Activated naive CD8-positive, alpha-beta T cell treated with anti-CD3 and anti-CD28 coated beads for 36 hours (primary cell): ENCODE measurements around the gene TM4SF20. TPM values are rescaled to one million over a fixed set of nuclear protein-coding genes. Genes with fewer than 3 reads are reported as not detected.
"Not testable (repeated sequence)": the region's sequence is repeated elsewhere in the genome, so short reads cannot be mapped to it uniquely, and the experiment has no call there.

Source experiments
- DNase-seq: peaks from one replicate; pipeline ENCODE4 v3.0.0; 2021
- H3K27ac Mint-ChIP-seq: one replicate; pipeline ENCODE4 v1.8.0; 2022; ENCODE audit warnings: mild to moderate bottlenecking, moderate library complexity, mixed read lengths
- H3K27me3 Mint-ChIP-seq: one replicate; pipeline ENCODE4 v1.8.0; 2022; ENCODE audit warnings: mild to moderate bottlenecking, mixed read lengths
- H3K36me3 Mint-ChIP-seq: one replicate; pipeline ENCODE4 v1.8.0; 2021; ENCODE audit warnings: mild to moderate bottlenecking, mixed read lengths
- H3K4me1 Mint-ChIP-seq: one replicate; pipeline ENCODE4 v1.8.0; 2021; ENCODE audit warnings: mixed read lengths
- H3K4me3 Mint-ChIP-seq: one replicate; pipeline ENCODE4 v1.8.0; 2022; ENCODE audit warnings: mild to moderate bottlenecking, moderate library complexity, mixed read lengths
- H3K9me3 Mint-ChIP-seq: one replicate; pipeline ENCODE4 v1.8.0; 2022; ENCODE audit warnings: mixed read lengths
- total RNA-seq, 2 experiments: library from RNA; stranded (reverse); gene quantifications; one replicate each; pipeline ENCODE4 v1.2.3, GENCODE V29; 2021

TM4SF20 gene
- total RNA-seq, 2 experiments from 2014 or later, result not detected

DNA sequence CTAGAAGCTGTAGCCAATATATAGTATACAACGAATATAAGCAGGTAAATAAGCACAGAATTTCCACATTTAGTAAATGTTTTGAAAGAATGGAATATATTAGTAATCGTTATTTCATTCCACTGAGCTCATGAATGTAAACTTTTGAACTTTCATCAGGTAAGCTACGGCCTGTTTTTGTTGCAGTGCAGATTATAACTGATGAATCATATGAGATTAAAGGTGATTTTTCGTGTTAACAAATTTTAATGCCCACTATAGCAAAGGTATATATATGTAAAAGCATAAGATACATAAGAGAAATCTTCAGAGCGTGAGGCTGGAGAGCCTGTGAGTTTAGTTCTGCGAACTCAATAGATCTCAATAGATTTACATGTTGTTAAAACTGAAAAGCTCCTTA, 7.5 kb upstream of the TM4SF20 start:
- H3K27me3 Mint-ChIP-seq, result peaks cover 4% of the 10 kb centered on the region
- H3K4me1 Mint-ChIP-seq, result peaks cover 18% of the 10 kb centered on the region
- no peak for DNase-seq
- H3K4me3 Mint-ChIP-seq, result no peak overlapping the region
- peaks cover 9% of the 10 kb centered on the region for H3K9me3 Mint-ChIP-seq
- no peak overlapping the region for H3K27ac Mint-ChIP-seq
- peaks cover 5% of the 10 kb centered on the region for H3K36me3 Mint-ChIP-seq

DNA sequence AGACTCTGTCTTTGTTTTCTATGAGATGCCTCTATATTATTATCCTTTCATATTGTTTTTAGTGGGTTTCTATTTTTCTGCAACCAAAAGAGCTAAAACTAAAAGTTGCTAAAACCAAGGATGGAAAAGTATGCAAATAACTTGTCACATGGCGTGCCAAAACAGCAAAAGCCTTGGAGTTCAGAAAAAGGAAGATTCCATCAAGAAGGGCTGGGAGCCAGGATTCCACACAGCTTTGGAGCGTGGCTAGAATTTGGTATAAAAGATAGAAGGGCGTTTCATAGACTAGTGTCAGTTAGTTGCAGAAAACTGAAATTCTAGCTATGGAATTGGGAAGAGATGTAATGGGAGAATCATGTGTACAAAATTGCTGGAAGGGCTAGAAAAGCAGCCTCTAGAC, 4.6 kb upstream of the TM4SF20 start:
- no peak overlapping the region for H3K4me3 Mint-ChIP-seq
- H3K4me1 Mint-ChIP-seq, result peaks cover 18% of the 10 kb centered on the region
- H3K9me3 Mint-ChIP-seq, result peaks cover 12% of the 10 kb centered on the region
- no peak overlapping the region for H3K27ac Mint-ChIP-seq
- H3K36me3 Mint-ChIP-seq, result peaks cover 5% of the 10 kb centered on the region
- DNase-seq, result no peak
- no peaks in the 10 kb centered on the region for H3K27me3 Mint-ChIP-seq

DNA sequence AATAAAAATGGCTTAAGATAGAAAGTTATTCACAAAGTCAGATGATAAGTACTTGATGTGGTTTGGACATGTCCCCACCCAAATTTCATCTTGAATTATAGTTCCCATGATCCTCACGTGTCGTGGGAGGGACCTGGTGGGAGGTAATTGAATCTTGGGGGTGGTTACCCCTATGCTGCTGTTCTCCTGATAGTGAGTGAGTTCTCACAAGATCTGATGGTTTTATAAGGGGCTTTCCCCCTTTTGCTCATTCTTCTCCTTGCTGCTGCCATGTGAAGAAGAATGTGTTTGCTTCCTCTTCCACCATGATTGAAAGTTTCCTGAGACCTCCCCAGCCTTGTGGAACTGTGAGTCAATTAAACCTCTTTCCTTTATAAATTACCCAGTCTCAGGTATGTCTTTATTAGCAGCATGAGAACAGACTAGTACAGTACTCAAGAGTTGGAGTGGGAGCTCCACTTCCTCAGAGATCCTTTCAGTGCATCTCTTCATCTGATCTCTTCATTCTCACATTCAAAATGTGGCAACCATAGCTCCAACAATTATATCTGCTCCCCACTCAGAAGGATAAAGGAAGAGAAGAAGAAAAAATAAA, 3.2 kb upstream of the TM4SF20 start:
- Mint-ChIP-seq H3K9me3 (peaks cover 12% of the 10 kb centered on the region), H3K4me1 (peaks cover 17% of the 10 kb centered on the region), H3K27ac (peak overlapping the region; percentile 3)
- H3K4me3 Mint-ChIP-seq, H3K36me3 Mint-ChIP-seq, H3K27me3 Mint-ChIP-seq, DNase-seq: not testable (repeated sequence)

- Mint-ChIP-seq H3K9me3 (peaks cover 12% of the 10 kb centered on the region), H3K4me1 (peaks cover 14% of the 10 kb centered on the region), H3K27me3 (no peaks in the 10 kb centered on the region), H3K36me3 (peaks cover 5% of the 10 kb centered on the region), H3K4me3 (no peak overlapping the region), H3K27ac (no peak overlapping the region)
- DNase-seq, result no peak
These were observed 729 bp downstream of the TM4SF20 start for GRCh38 chr2:227378371-227378782.

DNA sequence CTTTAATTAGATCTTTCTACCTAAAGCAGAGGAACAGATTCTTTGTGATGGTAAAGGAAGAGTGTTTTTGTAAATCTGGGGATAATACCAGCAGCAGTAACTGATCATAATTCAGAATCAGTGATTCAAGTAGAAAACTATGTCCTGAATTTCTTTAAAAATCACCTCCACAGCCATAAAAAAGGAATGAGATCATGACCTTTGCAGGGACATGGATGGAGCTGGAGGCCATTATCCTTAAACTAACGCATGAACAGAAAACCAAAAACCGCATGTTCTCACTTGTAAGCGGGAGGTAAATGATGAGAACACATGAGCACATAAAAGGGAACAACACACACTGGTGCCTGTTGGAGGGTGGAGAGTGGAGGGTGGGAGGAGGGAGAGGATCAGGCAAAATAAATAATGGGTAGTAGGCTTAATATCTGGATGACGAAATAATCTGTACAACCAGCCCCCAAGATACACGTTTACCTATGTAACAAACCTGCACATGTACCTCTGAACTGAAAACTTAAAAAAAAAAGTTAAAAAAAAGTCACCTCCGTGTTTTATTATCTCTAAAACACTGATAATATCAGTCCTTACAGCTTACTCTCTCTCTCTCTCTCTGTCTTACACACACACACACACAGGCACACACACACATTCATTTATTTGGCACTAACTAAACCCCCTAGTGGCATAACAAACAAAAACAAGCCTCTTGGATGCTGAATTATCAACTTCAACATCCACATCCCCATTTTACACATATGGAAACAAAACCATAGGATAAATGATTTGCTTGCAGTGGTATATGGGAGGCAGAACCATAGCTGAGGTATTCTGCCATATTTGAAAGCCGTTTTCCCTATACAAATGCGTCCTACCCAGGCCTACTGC, 1.4 kb downstream of the TM4SF20 start:
- H3K36me3 Mint-ChIP-seq, result peaks cover 5% of the 10 kb centered on the region
- H3K27me3 Mint-ChIP-seq, result no peaks in the 10 kb centered on the region
- H3K4me3 Mint-ChIP-seq, result no peak overlapping the region
- no peak overlapping the region for H3K27ac Mint-ChIP-seq
- no peak for DNase-seq
- H3K4me1 Mint-ChIP-seq, result peaks cover 18% of the 10 kb centered on the region
- peaks cover 12% of the 10 kb centered on the region for H3K9me3 Mint-ChIP-seq

DNA sequence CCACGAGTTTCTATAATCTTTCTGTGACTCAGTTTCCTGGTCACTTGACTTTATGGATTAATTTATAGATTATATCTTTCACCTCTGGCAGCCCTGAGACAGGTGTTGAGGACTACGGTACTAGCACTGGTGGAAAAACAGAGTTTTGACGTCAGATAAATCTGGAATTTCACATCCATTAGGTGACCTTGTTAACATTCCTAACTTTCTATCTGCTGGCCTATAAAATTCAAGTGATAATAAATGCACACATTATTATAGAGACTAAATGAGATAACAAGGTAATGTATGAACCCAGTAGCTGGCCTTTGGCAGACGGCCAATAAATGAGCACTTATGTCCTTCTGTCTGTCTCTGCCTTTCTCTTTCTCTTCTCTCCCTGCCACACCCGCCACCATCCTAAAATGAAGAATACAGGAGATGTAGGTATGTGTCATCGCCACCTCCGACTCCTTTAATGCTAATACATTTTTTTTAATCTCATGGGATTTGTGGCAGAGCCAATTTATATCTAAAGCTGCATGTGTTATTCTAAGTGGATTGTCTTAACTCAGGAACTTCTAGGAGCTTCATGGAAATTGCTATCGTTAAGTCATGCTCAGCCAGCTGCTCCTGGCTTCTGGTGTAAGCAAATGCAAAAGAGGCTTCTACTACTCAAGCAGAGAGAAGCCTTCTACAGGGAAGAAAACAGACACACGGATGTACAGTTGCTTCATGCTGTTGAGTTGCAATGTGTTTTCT, 2.3 kb downstream of the TM4SF20 start:
- Mint-ChIP-seq H3K36me3 (peaks cover under 1% of the 10 kb centered on the region), H3K4me1 (peaks cover 10% of the 10 kb centered on the region), H3K27me3 (no peaks in the 10 kb centered on the region), H3K9me3 (peaks cover 6% of the 10 kb centered on the region), H3K4me3 (no peak overlapping the region), H3K27ac (no peak overlapping the region)
- DNase-seq, result no peak

- no peaks in the 10 kb centered on the region for H3K9me3 Mint-ChIP-seq
- H3K4me3 Mint-ChIP-seq, result no peak overlapping the region
- DNase-seq, result peak; percentile 54
- peak overlapping the region; percentile 71 for H3K27ac Mint-ChIP-seq
- H3K4me1 Mint-ChIP-seq, result peaks cover 10% of the 10 kb centered on the region
- no peaks in the 10 kb centered on the region for H3K36me3 Mint-ChIP-seq
- no peaks in the 10 kb centered on the region for H3K27me3 Mint-ChIP-seq
These were observed 4.9 kb downstream of the TM4SF20 start for GRCh38 chr2:227374158-227374557.

- no peaks in the 10 kb centered on the region for H3K36me3 Mint-ChIP-seq
- no peak for DNase-seq
- no peaks in the 10 kb centered on the region for H3K9me3 Mint-ChIP-seq
- no peak overlapping the region for H3K4me3 Mint-ChIP-seq
- H3K27ac Mint-ChIP-seq, result no peak overlapping the region
- peaks cover 10% of the 10 kb centered on the region for H3K4me1 Mint-ChIP-seq
- no peaks in the 10 kb centered on the region for H3K27me3 Mint-ChIP-seq
These were observed 5.7 kb downstream of the TM4SF20 start for GRCh38 chr2:227373389-227373788.

GRCh38 chr2:227370791-227371312, 8.3 kb downstream of the TM4SF20 start:
- no peak overlapping the region for H3K4me3 Mint-ChIP-seq

DNA sequence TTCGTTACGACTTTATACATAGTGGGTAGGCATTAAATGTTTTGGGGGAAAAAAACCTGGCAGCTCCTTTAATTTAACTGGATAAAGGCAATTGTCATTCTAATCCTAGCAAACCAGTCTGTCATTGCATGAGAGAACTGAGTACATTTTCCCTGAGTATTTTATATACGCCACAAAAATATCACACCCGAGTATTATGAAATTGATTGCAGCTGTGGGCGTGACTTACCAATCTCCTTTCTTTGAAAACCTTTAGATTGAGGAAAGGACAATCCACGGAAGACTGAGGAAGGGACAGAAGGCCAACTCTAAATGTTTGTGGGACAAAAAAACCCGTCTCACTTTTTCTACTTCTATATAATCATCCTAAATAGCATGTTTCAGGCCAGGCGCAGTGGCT, 9.0 kb downstream of the TM4SF20 start:
- no peak overlapping the region for H3K27ac Mint-ChIP-seq

More at GRCh38 chr2:227370791-227371312, 8.3 kb downstream of the TM4SF20 start:
- no peak overlapping the region for H3K27ac Mint-ChIP-seq
- H3K4me1 Mint-ChIP-seq, result peaks cover 14% of the 10 kb centered on the region
- DNase-seq, result no peak
- H3K9me3 Mint-ChIP-seq, result no peaks in the 10 kb centered on the region
- H3K36me3 Mint-ChIP-seq, result no peaks in the 10 kb centered on the region
- H3K27me3 Mint-ChIP-seq, result no peaks in the 10 kb centered on the region

GRCh38 chr2:227368574-227368973, 10.5 kb downstream of the TM4SF20 start:
- Mint-ChIP-seq H3K9me3 (no peaks in the 10 kb centered on the region), H3K27me3 (no peaks in the 10 kb centered on the region), H3K4me1 (peaks cover 9% of the 10 kb centered on the region), H3K36me3 (no peaks in the 10 kb centered on the region), H3K4me3 (no peak overlapping the region), H3K27ac (no peak overlapping the region)
- DNase-seq, result no peak

More for the DNA sequence above, 9.0 kb downstream of the TM4SF20 start:
- peaks cover 14% of the 10 kb centered on the region for H3K4me1 Mint-ChIP-seq
- DNase-seq, result no peak
- H3K27me3 Mint-ChIP-seq, result no peaks in the 10 kb centered on the region
- no peaks in the 10 kb centered on the region for H3K9me3 Mint-ChIP-seq
- H3K36me3 Mint-ChIP-seq, result no peaks in the 10 kb centered on the region
- no peak overlapping the region for H3K4me3 Mint-ChIP-seq

DNA sequence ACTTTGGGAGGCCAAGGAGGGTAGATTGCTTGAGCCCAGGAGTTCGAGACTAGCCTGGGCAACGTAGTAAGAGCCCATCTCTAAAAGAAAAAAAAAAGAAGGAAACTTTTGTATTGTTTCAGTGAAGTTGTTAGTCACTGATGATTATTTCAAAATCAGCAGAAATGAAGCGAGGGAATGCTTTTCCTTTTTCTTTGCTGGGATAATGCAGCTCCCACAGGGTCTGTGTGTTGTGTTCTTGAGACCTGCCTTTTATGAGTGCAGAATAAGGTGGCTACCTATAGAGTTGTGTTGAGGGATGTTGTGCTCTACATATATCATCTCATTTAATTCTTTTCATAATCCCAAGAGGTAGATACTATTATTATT, 11.7 kb downstream of the TM4SF20 start:
- H3K27me3 Mint-ChIP-seq, result no peaks in the 10 kb centered on the region
- H3K4me3 Mint-ChIP-seq, result no peak overlapping the region
- peaks cover 5% of the 10 kb centered on the region for H3K4me1 Mint-ChIP-seq
- H3K36me3 Mint-ChIP-seq, result no peaks in the 10 kb centered on the region
- DNase-seq, result no peak
- H3K9me3 Mint-ChIP-seq, result no peaks in the 10 kb centered on the region
- no peak overlapping the region for H3K27ac Mint-ChIP-seq

DNA sequence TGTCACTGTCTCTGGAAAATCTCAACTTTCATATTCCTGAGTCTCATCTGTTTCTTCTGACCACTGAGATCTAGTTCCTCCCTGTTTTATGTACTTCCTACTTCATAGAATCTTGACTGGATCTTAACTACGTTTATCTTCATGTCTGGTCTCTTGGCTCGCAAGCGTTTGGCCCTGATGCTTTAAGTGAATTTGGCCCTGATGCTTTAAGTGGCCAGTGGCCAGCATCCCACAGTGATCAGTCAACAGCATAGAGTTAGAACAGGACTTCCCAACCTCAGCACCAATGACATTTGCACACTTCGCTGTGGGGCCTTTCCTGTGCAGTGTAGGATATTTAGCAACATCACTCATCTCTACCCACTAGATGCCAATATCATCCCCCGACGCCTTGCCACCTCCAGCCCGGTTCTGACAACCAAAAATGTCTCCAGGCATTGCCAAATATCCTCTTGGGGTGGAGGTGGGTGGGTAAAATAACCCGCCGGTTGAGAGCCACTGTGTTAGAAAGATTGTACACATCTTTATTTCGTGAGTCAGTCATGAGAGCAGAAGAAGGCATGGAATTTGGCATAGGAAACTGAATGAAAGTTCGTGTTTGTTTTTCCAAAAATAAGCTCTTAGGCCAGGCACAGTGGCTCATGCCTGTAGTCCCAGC, 12.2 kb downstream of the TM4SF20 start:
- DNase-seq, result no peak
- no peaks in the 10 kb centered on the region for H3K9me3 Mint-ChIP-seq
- H3K36me3 Mint-ChIP-seq, result no peaks in the 10 kb centered on the region
- no peaks in the 10 kb centered on the region for H3K27me3 Mint-ChIP-seq
- H3K27ac Mint-ChIP-seq, result no peak overlapping the region
- no peak overlapping the region for H3K4me3 Mint-ChIP-seq
- peaks cover 5% of the 10 kb centered on the region for H3K4me1 Mint-ChIP-seq

GRCh38 chr2:227365833-227366232, 13.3 kb downstream of the TM4SF20 start:
- no peak overlapping the region for H3K4me3 Mint-ChIP-seq
- no peaks in the 10 kb centered on the region for H3K36me3 Mint-ChIP-seq
- H3K27me3 Mint-ChIP-seq, result no peaks in the 10 kb centered on the region
- H3K4me1 Mint-ChIP-seq, result peaks cover 5% of the 10 kb centered on the region
- DNase-seq, result no peak
- H3K27ac Mint-ChIP-seq, result no peak overlapping the region
- H3K9me3 Mint-ChIP-seq, result no peaks in the 10 kb centered on the region
